Stimulated activated naive CD8-positive, alpha-beta T cell treated with anti-CD3 and anti-CD28 coated beads, Interleukin-15, amount 100 ng/mL, for 72 hours (primary cell): ENCODE measurements around the gene CDK17.
"Not testable (repeated sequence)": the region's sequence is repeated elsewhere in the genome, so short reads cannot be mapped to it uniquely, and the experiment has no call there.

Experiments used
- ATAC-seq: fragments of 150-1000 bp; cut with Tn5 transposase; 2 replicates; pipeline ENCODE4 v1.10.0; 2021; ENCODE audit warnings: mild to moderate bottlenecking, moderate library complexity
- DNase-seq, 2 donors: peaks; one replicate each; pipeline ENCODE4 v3.0.0; 2021 to 2022
- H3K27ac Mint-ChIP-seq, 2 donors: one replicate each; pipeline ENCODE4 v1.8.0; 2022; ENCODE audit warnings: mild to moderate bottlenecking in 2 of 2, mixed read lengths in 2 of 2, moderate library complexity in 2 of 2
- H3K27me3 Mint-ChIP-seq: one replicate; pipeline ENCODE4 v1.8.0; 2022; ENCODE audit warnings: mixed read lengths
- H3K4me1 Mint-ChIP-seq: one replicate; pipeline ENCODE4 v1.8.0; 2022; ENCODE audit warnings: mild to moderate bottlenecking, mixed read lengths
- H3K4me3 Mint-ChIP-seq, 2 donors: one replicate each; pipeline ENCODE4 v1.8.0; 2022; ENCODE audit warnings: mild to moderate bottlenecking in 2 of 2, mixed read lengths in 2 of 2, moderate library complexity in 1 of 2
- H3K9me3 Mint-ChIP-seq, 2 donors: one replicate each; pipeline ENCODE4 v1.8.0; 2022; ENCODE audit warnings: mixed read lengths in 2 of 2

The CDK17 gene

DNA sequence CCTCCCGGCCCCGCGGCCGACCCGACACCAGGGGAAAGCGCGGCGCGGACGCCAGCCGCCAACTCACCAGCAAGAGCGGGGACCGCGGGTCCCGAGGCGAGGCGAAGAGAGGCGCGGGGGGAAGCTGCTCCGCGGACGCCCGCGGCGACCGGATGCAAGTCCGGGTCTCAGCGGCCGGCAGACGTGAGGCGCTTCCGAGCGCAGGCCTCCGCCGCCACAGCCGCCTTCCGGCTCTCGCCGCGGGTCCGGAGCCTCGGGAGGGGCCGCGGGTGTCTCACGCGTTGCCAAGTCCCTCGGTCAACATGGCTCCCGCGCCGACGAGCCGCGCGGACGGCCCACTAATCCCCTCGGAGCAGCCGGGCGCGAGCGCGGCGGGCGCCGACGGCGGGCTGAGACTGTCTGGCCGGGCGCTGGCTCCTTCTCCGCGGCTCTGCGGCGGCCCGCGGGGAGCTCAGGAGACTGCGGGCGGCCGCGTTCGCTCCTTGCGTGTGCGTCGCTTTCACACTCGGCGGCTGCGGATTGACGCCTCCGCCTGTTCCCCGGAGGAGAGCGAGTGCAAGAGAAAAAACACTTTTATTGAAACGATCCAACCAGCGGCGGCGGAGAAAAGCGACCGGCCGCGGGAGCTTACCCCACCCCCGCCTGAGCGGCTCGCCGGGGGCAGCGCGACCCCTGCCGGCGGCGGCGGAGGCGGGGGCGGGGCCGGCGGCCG is at the start of gene CDK17:
Gene CDK17, minus strand, starts transcription at position 521 of the 712 bp plus-strand sequence. CDS start 65,603 bp downstream, outside the sequence.
- Mint-ChIP-seq H3K4me3 (peak within 1 kb of the TSS; percentile 90), H3K27ac (peak within 1 kb of the TSS; percentile 96 to 98), H3K27me3 (no peaks in the 10 kb centered on the region), H3K4me1 (peaks cover 31% of the 10 kb centered on the region), H3K9me3 (no peaks in the 10 kb centered on the region)
- ATAC-seq: peak; percentile 75
- DNase-seq: peak; percentile 88

DNA sequence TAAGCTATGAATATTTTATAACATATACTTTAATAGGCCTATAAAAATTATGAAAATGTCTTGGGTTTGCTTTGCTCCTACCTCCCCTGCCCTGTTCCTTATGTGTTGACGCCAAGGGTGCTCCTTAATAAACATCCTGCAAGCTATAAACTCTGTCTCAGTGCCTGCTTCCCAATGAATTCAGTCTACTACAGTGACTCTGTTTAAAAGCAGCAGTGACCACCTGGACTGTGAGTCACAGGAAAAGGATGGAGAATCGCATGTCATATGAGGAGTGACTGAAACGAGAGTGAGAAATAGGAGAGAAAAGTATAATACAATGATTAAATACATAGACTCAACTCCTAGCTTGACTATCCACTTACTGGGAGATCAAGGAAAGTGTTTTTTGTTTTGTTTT is 48.1 kb upstream of the CDK17 start:
- DNase-seq (no peak), ATAC-seq (no peak)
- no peak overlapping the region for H3K4me3 Mint-ChIP-seq
- H3K4me1 Mint-ChIP-seq: peaks cover 28% of the 10 kb centered on the region
- H3K9me3 Mint-ChIP-seq: peaks cover 0 to 7% of the 10 kb centered on the region in 2 donors
- H3K27ac Mint-ChIP-seq: no peak overlapping the region
- no peaks in the 10 kb centered on the region for H3K27me3 Mint-ChIP-seq

DNA sequence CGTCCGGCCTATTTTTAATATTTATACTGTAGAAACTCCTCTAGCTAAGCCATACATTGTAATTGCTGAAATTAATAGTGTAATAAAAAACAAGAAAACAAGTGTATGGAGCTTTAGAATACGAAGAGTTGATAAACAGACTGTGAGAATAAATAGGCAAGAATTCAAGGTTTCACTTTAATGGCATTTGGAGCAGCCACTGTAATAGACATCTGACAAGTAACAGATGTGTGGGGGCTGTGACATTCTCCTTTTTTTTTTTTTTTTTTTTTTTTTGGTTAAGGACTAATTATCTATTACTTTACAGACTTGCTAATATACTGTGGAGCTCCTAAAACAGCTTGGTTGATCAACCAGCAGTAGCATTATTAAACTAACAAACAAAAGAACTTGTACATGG is 47.0 kb upstream of the CDK17 start:
- no peaks in the 10 kb centered on the region for H3K27me3 Mint-ChIP-seq
- no peak overlapping the region for H3K4me3 Mint-ChIP-seq
- peaks cover 0 to 1% of the 10 kb centered on the region in 2 donors for H3K9me3 Mint-ChIP-seq
- DNase-seq (no peak), ATAC-seq (no peak)
- peaks cover 36% of the 10 kb centered on the region for H3K4me1 Mint-ChIP-seq
- no peak overlapping the region for H3K27ac Mint-ChIP-seq

DNA sequence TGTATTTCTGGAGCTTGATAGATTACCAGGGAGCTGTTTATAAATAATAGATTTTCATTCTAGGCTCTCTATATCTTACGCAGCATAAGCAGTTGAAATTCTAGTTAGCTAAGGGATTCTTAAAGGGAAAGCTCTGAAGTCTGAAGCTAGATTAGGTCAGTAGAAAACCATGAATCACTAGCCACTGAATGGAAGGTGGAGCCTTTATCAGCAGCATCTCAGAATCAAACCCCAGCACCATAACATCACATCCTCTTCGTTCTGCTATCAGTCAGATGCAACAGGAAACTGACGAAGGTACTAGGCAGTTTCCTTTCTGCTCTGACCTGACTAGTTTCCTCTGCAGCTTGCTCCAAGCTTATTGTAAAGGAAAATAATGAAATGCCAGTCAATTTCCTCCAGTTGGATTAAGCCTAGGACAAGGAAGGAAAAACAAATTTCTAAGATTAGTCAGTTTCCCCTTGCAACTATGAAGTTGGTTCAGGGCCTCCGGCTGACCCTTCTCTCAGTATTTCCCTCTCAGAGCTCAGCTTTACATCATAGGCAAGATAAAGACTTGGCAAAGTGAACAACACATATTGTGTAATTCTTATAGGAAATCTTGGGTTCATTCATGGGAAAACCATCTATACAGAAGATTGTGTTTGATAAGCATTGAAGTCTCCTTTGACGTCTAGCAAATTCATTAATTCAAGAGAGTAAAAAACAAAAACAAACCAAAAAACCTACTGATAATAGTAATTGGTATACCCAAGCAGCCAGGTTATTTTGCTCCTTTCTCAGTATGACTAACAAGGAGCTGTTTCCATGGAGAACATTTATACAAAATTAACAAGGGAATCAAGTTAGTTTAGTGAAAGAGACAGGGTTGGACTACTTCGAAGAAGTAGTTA is 45.7 kb upstream of the CDK17 start:
- Mint-ChIP-seq H3K9me3 (no peaks in the 10 kb centered on the region), H3K4me1 (peaks cover 42% of the 10 kb centered on the region), H3K4me3 (peak overlapping the region; percentile 60 to 80), H3K27ac (peak overlapping the region; percentile 91 to 98), H3K27me3 (no peaks in the 10 kb centered on the region)
- DNase-seq (peak; percentile 61 to 70), ATAC-seq (peak; percentile 100)

DNA sequence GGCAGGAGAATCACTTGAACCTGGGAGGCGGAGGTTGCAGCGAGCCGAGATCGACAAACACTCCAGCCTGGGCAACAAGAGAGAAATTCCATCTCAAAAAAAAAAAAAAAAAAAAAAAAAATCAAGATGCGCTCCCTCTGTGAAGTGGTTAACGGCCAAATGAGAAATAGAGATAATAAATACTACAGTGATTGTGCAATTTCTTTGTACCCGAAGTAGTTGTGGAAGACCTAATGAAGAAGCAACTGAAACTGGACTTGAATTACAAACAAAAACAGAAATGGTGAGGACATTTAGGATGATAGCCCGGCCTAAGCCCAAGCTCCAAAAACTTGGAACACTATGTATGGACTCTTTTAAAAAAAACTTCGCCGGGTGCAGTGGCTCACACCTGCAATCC is 44.2 kb upstream of the CDK17 start:
- Mint-ChIP-seq H3K27me3 (no peaks in the 10 kb centered on the region), H3K27ac (peak overlapping the region in 1 of 2 donors; percentile 48), H3K4me1 (peaks cover 42% of the 10 kb centered on the region), H3K4me3 (peak overlapping the region; percentile 39 to 80), H3K9me3 (no peaks in the 10 kb centered on the region)
- ATAC-seq (no peak), DNase-seq (no peak)

DNA sequence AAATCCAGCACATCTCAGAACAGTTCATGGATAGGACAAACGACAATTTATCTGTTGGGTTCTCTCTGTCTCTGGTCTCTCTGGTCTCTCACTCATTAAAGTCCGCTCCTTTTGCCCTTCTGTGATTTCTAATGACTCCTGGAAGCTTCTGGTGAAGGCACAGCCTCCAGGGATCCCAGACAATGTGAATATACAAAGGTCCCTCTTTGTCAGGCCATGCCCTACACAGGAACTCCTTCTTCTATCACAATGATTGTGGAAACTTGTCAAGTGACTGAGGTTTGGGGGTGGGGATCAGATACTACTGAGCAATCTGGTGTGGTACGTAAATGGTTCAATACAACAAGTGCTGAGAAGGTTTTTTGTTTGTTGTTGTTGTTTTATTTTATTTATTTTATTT is 42.7 kb upstream of the CDK17 start:
- H3K27me3 Mint-ChIP-seq: no peaks in the 10 kb centered on the region
- no peak overlapping the region for H3K4me3 Mint-ChIP-seq
- H3K27ac Mint-ChIP-seq: no peak overlapping the region
- H3K9me3 Mint-ChIP-seq: no peaks in the 10 kb centered on the region
- H3K4me1 Mint-ChIP-seq: peaks cover 50% of the 10 kb centered on the region
- ATAC-seq (no peak), DNase-seq (no peak)

DNA sequence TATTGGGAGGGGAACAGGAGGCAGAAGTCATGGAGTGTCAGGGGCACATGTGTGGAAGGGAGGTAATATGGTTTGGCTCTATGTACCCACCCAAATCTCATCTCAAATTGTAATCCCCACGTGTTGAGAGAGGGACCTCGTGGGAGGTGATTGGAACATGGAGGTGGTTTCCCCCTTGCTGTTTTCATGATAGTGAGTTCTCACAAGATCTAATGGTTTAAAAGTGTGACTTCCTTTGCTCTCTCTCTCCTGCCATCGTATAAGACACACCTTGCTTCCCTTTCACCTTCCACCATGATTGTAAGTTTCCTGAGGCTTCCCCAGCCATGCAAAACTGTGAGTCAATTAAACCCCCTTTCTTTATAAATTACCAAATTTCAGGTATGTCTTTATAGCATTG is 41.6 kb upstream of the CDK17 start:
- H3K27ac Mint-ChIP-seq: peak overlapping the region in 1 of 2 donors; percentile 63
- no peak for DNase-seq
- H3K4me1 Mint-ChIP-seq: peaks cover 46% of the 10 kb centered on the region
- ATAC-seq: no peak
- no peaks in the 10 kb centered on the region for H3K9me3 Mint-ChIP-seq
- no peaks in the 10 kb centered on the region for H3K27me3 Mint-ChIP-seq
- no peak overlapping the region for H3K4me3 Mint-ChIP-seq

DNA sequence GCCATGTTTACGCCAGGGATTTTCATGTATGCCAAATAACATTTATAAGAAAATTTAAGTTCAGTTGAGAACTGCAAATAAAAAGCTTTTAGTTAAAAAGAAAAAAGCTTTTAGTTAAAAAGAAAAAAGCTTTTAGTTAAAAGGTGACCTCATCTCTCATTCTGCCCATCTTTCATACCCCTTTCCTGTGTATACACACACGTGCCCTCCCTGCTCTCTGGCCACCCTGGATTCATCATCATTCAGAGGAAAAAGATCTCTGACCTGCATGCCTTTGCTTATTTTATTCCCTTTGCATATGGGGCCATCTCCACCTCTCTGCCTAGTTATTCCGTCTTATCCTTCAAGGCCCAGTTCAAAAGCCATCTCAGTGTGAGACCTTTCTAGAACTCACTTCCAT is 38.1 kb upstream of the CDK17 start:
- H3K27me3 Mint-ChIP-seq: no peaks in the 10 kb centered on the region
- DNase-seq: no peak
- H3K4me1 Mint-ChIP-seq: peaks cover 35% of the 10 kb centered on the region
- H3K4me3 Mint-ChIP-seq: no peak overlapping the region
- peak overlapping the region in 1 of 2 donors; percentile 12 for H3K27ac Mint-ChIP-seq
- no peak for ATAC-seq
- H3K9me3 Mint-ChIP-seq: peaks cover 0 to 5% of the 10 kb centered on the region in 2 donors

DNA sequence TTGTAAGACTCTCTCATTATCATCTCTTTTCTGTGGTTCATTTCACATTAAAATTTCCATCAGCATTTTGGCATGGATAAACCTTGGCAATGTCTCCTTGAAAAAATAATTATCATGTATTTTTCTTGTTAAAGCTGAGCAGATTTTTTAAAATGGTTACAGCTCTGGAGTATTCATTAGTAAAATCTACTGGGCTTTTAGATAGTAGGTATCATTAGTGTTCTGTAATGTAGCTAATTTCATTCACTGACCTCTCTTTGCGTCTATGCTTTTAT is 36.9 kb upstream of the CDK17 start:
- no peak overlapping the region for H3K27ac Mint-ChIP-seq
- H3K4me1 Mint-ChIP-seq: peaks cover 27% of the 10 kb centered on the region
- no peak overlapping the region for H3K4me3 Mint-ChIP-seq
- no peak for DNase-seq
- no peaks in the 10 kb centered on the region for H3K27me3 Mint-ChIP-seq
- H3K9me3 Mint-ChIP-seq: peaks cover 0 to 5% of the 10 kb centered on the region in 2 donors
- no peak for ATAC-seq

DNA sequence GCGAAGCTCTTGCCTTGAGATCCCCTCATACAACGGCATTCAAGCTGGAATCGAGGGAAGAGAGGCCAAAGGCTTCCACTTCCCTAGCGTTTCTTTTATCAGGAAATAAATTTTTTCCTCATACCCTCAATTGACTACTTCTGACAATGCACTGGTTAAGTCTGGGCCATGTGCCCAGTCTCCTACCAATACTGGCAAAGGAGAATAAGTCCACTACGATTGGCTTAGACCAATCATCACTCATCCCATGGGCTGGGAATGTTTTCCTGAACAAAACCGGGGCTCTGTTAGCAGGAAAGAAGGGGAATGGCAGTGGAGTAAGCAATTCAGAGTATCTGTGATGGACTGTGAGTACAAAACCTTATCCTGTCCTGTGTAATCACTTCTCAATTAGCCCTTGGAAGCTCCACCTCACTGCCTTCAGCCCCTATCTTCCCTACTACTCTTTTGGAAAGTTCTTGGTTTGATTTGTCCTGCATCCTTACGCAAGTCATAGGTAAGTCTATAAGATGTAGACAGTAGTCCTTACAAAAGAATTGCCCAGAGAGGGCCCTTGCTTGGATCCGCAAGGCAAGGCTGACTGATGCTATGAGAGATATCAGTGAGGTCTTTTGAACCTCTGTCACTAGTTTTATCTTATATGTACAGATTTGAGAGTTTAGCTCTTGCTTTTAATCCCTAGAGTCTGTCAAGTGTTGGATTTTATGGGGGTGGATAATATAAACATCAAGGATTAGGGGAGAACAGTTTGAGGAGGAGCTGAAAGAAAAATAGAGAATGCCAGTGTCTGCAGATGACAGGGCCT is 36.3 kb upstream of the CDK17 start:
- DNase-seq (no peak), ATAC-seq (no peak)
- H3K27ac Mint-ChIP-seq: no peak overlapping the region
- no peak overlapping the region for H3K4me3 Mint-ChIP-seq
- peaks cover 21% of the 10 kb centered on the region for H3K4me1 Mint-ChIP-seq
- H3K27me3 Mint-ChIP-seq: no peaks in the 10 kb centered on the region
- H3K9me3 Mint-ChIP-seq: peaks cover 0 to 5% of the 10 kb centered on the region in 2 donors

DNA sequence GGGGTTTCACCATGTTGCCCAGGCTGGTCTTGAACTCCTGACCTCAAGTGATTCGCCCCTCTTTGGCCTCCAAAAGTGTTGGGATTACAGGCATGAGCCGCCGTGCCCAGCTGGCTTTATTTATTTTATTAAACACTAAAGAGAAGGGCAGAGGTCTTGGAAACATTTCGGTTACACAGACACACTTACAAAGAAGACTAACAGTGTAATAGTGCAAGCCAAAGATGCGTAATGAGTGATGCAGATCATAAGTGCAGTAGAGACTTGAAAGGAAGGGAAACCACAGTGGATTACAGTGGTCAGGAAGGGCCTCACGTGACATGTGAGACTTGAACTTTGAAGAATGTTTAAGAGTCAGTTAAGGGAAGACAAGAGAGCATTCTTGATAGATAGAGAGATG is 33.9 kb upstream of the CDK17 start:
- H3K27me3 Mint-ChIP-seq: no peaks in the 10 kb centered on the region
- H3K4me3 Mint-ChIP-seq: peak overlapping the region; percentile 1 to 57
- peak; percentile 52 to 75 for DNase-seq
- peaks cover 28% of the 10 kb centered on the region for H3K4me1 Mint-ChIP-seq
- ATAC-seq: peak; percentile 100
- H3K9me3 Mint-ChIP-seq: peaks cover 0 to 5% of the 10 kb centered on the region in 2 donors
- H3K27ac Mint-ChIP-seq: peak overlapping the region; percentile 0

DNA sequence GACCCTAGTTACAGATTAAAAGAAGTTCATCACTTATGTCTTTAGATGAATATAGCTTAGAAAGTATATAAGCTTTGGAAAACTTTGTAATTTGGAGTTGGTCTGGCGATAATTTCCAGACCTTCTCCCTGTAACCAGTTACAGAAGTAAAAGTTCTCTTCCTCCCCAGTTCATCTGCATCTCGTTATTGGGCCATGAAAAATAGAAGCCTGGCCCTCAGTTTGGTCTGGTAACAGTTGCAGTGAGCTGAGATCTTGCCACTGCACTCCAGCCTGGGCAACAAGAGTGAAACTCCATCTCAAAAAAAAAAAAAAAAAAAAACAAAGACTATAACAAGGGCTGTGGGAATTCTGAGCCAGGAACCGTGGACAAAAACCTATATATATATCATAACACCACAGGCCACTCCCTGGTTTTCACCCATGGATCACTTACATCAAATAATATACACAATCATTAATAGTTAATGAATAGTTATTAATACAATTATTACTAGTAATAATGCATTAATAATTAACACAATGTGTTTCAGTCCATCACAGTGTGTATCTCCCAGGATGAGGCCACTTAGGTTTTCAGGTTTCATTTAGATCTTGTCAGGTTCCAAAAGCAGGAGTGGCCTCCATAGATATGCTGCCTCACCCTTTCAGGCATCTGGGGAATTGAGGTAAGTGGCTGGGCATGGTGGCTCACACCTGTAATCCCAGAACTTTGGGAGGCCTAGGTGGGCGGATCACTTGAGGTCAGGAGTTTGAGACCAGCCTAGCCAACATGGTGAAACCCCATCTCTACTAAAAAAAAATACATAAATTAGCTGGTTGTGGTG is 32.5 kb upstream of the CDK17 start:
- DNase-seq, H3K9me3 Mint-ChIP-seq, H3K4me3 Mint-ChIP-seq, ATAC-seq, H3K27me3 Mint-ChIP-seq: not testable (repeated sequence)
- Mint-ChIP-seq H3K27ac (peak overlapping the region in 1 of 2 donors; percentile 33), H3K4me1 (peaks cover 31% of the 10 kb centered on the region)

DNA sequence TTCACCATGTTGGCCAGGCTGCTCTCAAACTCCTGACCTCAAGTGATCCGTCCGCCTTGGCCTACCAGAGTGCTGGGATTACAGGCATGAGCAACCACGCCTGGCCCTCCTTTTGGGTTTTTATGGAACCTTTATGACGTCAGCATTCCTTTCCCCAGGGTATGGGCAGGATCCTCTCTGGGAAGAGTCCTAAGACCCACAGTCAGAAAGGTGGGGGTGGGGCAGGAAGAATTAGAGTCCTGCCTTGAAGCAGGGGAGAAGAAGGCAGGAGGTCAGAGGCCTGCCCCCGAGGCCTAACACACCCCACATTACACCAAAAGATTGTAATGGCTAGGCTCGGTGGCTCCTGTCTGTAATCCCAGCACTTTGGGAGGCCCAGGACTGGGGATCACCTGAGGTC is 30.8 kb upstream of the CDK17 start:
- ATAC-seq (no peak), DNase-seq (no peak)
- Mint-ChIP-seq H3K27ac (no peak overlapping the region), H3K4me3 (no peak overlapping the region), H3K4me1 (peaks cover 46% of the 10 kb centered on the region), H3K9me3 (peaks cover 0 to 5% of the 10 kb centered on the region in 2 donors), H3K27me3 (no peaks in the 10 kb centered on the region)

DNA sequence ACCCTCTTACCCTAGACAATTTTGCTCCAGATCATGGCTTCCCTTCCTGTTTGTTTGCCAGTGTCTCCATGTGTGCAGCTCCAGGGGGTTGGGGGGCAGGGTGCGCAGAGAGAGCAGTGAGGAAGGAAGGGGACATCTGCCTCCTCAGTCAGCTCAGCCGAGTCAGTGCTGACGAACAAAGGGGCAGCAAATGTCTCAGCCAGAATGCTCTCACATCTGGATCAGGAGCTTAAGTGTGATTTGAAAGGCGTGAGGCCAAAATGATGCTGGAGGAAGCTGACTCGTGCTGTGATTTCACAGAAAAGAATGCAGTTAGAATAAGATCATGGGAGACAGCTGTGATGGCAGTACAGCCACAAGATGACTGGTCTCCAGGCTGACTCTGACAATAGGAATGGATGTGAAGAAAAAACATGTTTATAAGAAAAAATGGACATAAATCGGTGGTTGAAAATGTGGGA is 27.1 kb upstream of the CDK17 start:
- peak; percentile 72 for ATAC-seq
- no peaks in the 10 kb centered on the region for H3K27me3 Mint-ChIP-seq
- no peak overlapping the region for H3K27ac Mint-ChIP-seq
- peak in 1 of 2 donors; percentile 51 for DNase-seq
- peak overlapping the region in 1 of 2 donors; percentile 14 for H3K4me3 Mint-ChIP-seq
- peaks cover 49% of the 10 kb centered on the region for H3K4me1 Mint-ChIP-seq
- H3K9me3 Mint-ChIP-seq: no peaks in the 10 kb centered on the region

DNA sequence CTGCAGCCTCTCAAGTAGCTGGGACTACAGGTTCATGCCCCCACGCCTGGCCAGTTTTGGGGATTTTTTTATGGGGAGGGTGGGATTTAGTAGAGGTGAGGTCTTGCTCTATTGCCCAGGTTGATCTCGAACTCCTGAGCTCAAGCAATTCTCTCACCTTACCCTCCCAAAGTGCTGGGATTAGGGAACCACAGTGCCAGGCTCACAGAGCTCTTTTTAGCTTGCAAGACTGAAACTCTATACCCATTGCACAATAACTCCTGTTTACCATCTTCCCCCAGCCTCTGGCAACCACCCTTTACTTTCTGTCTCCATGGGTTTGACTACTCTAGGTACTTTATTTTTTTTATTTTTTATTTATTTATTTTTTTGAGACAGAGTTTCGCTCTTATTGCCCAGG is 25.7 kb upstream of the CDK17 start:
- peak overlapping the region in 1 of 2 donors; percentile 10 for H3K27ac Mint-ChIP-seq
- no peaks in the 10 kb centered on the region for H3K27me3 Mint-ChIP-seq
- no peaks in the 10 kb centered on the region for H3K9me3 Mint-ChIP-seq
- DNase-seq (peak in 1 of 2 donors; percentile 30), ATAC-seq (peak; percentile 56)
- H3K4me1 Mint-ChIP-seq: peaks cover 57% of the 10 kb centered on the region
- H3K4me3 Mint-ChIP-seq: peak overlapping the region; percentile 49 to 52
